ENCODE results near the gene ADCY1. TPM values are rescaled to one million over a fixed set of nuclear protein-coding genes. Genes with fewer than 3 reads are reported as not detected.
A peak's percentile ranks its signal among the peaks of the same experiment; 100 is the strongest.

The ADCY1 gene
- total and polyA plus RNA-seq, 2 donors = 0.27 to 0.38 TPM

- 3% methylated on average over 72 of the region's 72 CpGs for WGBS
- H3K9me3 ChIP-seq (ENCODE audit: control insufficient read depth in 2 of 2, insufficient read depth in 1 of 2, low read length in 1 of 2) = no peaks in the 10 kb centered on the region
- no peaks in the 10 kb centered on the region for H3K36me3 ChIP-seq (ENCODE audit: control insufficient read depth in 2 of 2, insufficient read depth in 2 of 2, low read length in 1 of 2)
- no peak for DNase-seq (ENCODE audit: low read depth in 6 of 9, low spot score in 9 of 9)
- H3K27me3 ChIP-seq (ENCODE audit: control insufficient read depth in 2 of 2, insufficient read depth in 1 of 2, low read length in 1 of 2) = peaks cover 42 to 69% of the 10 kb centered on the region in 2 donors
- H3K27ac ChIP-seq (ENCODE audit: low read depth in 1 of 2, low read length in 1 of 2) = no peak overlapping the region
- H3K4me3 ChIP-seq (ENCODE audit: low read length in 2 of 2) = peak overlapping the region in 1 of 2 donors; percentile 37
- H3K4me1 ChIP-seq (ENCODE audit: control insufficient read depth in 2 of 2, insufficient read depth in 2 of 2, low read length in 2 of 2) = no peaks in the 10 kb centered on the region
Observed at GRCh38 chr7:45574669-45575500, 717 bp downstream of the ADCY1 start.

GRCh38 chr7:45575501-45576248, 1.5 kb downstream of the ADCY1 start:
- H3K27ac ChIP-seq (ENCODE audit: low read depth in 1 of 2, low read length in 1 of 2) = no peak overlapping the region
- no peaks in the 10 kb centered on the region for H3K36me3 ChIP-seq (ENCODE audit: control insufficient read depth in 2 of 2, insufficient read depth in 2 of 2, low read length in 1 of 2)
- H3K27me3 ChIP-seq (ENCODE audit: control insufficient read depth in 2 of 2, insufficient read depth in 1 of 2, low read length in 1 of 2) = peaks cover 42 to 69% of the 10 kb centered on the region in 2 donors
- DNase-seq (ENCODE audit: low read depth in 6 of 9, low spot score in 9 of 9) = no peak
- H3K4me1 ChIP-seq (ENCODE audit: control insufficient read depth in 2 of 2, insufficient read depth in 2 of 2, low read length in 2 of 2) = no peaks in the 10 kb centered on the region
- H3K9me3 ChIP-seq (ENCODE audit: control insufficient read depth in 2 of 2, insufficient read depth in 1 of 2, low read length in 1 of 2) = no peaks in the 10 kb centered on the region
- H3K4me3 ChIP-seq (ENCODE audit: low read length in 2 of 2) = no peak overlapping the region
- 16% methylated on average over 36 of the region's 36 CpGs for WGBS

GRCh38 chr7:45576249-45576929, 2.2 kb downstream of the ADCY1 start:
- Histone ChIP-seq H3K9me3 (ENCODE audit: control insufficient read depth in 2 of 2, insufficient read depth in 1 of 2, low read length in 1 of 2) (no peaks in the 10 kb centered on the region), H3K27me3 (ENCODE audit: control insufficient read depth in 2 of 2, insufficient read depth in 1 of 2, low read length in 1 of 2) (peaks cover 42 to 65% of the 10 kb centered on the region in 2 donors), H3K4me1 (ENCODE audit: control insufficient read depth in 2 of 2, insufficient read depth in 2 of 2, low read length in 2 of 2) (no peaks in the 10 kb centered on the region), H3K4me3 (ENCODE audit: low read length in 2 of 2) (no peak overlapping the region), H3K36me3 (ENCODE audit: control insufficient read depth in 2 of 2, insufficient read depth in 2 of 2, low read length in 1 of 2) (no peaks in the 10 kb centered on the region), H3K27ac (ENCODE audit: low read depth in 1 of 2, low read length in 1 of 2) (no peak overlapping the region)
- no peak for DNase-seq (ENCODE audit: low read depth in 6 of 9, low spot score in 9 of 9)
- WGBS = 79% methylated on average over 12 of the region's 12 CpGs

- H3K27me3 ChIP-seq (ENCODE audit: control insufficient read depth in 2 of 2, insufficient read depth in 1 of 2, low read length in 1 of 2) = peaks cover 35 to 52% of the 10 kb centered on the region in 2 donors
- no peak for DNase-seq (ENCODE audit: low read depth in 6 of 9, low spot score in 9 of 9)
- no peaks in the 10 kb centered on the region for H3K4me1 ChIP-seq (ENCODE audit: control insufficient read depth in 2 of 2, insufficient read depth in 2 of 2, low read length in 2 of 2)
- no peaks in the 10 kb centered on the region for H3K36me3 ChIP-seq (ENCODE audit: control insufficient read depth in 2 of 2, insufficient read depth in 2 of 2, low read length in 1 of 2)
- H3K9me3 ChIP-seq (ENCODE audit: control insufficient read depth in 2 of 2, insufficient read depth in 1 of 2, low read length in 1 of 2) = no peaks in the 10 kb centered on the region
- no peak overlapping the region for H3K4me3 ChIP-seq (ENCODE audit: low read length in 2 of 2)
- WGBS = 78% methylated on average over 3 of the region's 3 CpGs
- no peak overlapping the region for H3K27ac ChIP-seq (ENCODE audit: low read depth in 1 of 2, low read length in 1 of 2)
Observed at GRCh38 chr7:45578022-45578421, 3.9 kb downstream of the ADCY1 start.

GRCh38 chr7:45578467-45578866, 4.3 kb downstream of the ADCY1 start:
- 83% methylated on average over 1 of the region's 1 CpG for WGBS
- Histone ChIP-seq H3K4me1 (ENCODE audit: control insufficient read depth in 2 of 2, insufficient read depth in 2 of 2, low read length in 2 of 2) (no peaks in the 10 kb centered on the region), H3K36me3 (ENCODE audit: control insufficient read depth in 2 of 2, insufficient read depth in 2 of 2, low read length in 1 of 2) (no peaks in the 10 kb centered on the region), H3K9me3 (ENCODE audit: control insufficient read depth in 2 of 2, insufficient read depth in 1 of 2, low read length in 1 of 2) (no peaks in the 10 kb centered on the region), H3K4me3 (ENCODE audit: low read length in 2 of 2) (no peak overlapping the region), H3K27ac (ENCODE audit: low read depth in 1 of 2, low read length in 1 of 2) (no peak overlapping the region), H3K27me3 (ENCODE audit: control insufficient read depth in 2 of 2, insufficient read depth in 1 of 2, low read length in 1 of 2) (peaks cover 30 to 48% of the 10 kb centered on the region in 2 donors)
- no peak for DNase-seq (ENCODE audit: low read depth in 6 of 9, low spot score in 9 of 9)

- Histone ChIP-seq H3K4me1 (ENCODE audit: control insufficient read depth in 2 of 2, insufficient read depth in 2 of 2, low read length in 2 of 2) (no peaks in the 10 kb centered on the region), H3K27ac (ENCODE audit: low read depth in 1 of 2, low read length in 1 of 2) (no peak overlapping the region), H3K27me3 (ENCODE audit: control insufficient read depth in 2 of 2, insufficient read depth in 1 of 2, low read length in 1 of 2) (peaks cover 23 to 42% of the 10 kb centered on the region in 2 donors), H3K4me3 (ENCODE audit: low read length in 2 of 2) (no peak overlapping the region), H3K36me3 (ENCODE audit: control insufficient read depth in 2 of 2, insufficient read depth in 2 of 2, low read length in 1 of 2) (no peaks in the 10 kb centered on the region), H3K9me3 (ENCODE audit: control insufficient read depth in 2 of 2, insufficient read depth in 1 of 2, low read length in 1 of 2) (no peaks in the 10 kb centered on the region)
- 60% methylated on average over 7 of the region's 7 CpGs for WGBS
- DNase-seq (ENCODE audit: low read depth in 6 of 9, low spot score in 9 of 9) = no peak
Observed at GRCh38 chr7:45579391-45579801, 5.2 kb downstream of the ADCY1 start.

- Histone ChIP-seq H3K4me1 (ENCODE audit: control insufficient read depth in 2 of 2, insufficient read depth in 2 of 2, low read length in 2 of 2) (no peaks in the 10 kb centered on the region), H3K27ac (ENCODE audit: low read depth in 1 of 2, low read length in 1 of 2) (no peak overlapping the region), H3K27me3 (ENCODE audit: control insufficient read depth in 2 of 2, insufficient read depth in 1 of 2, low read length in 1 of 2) (peaks cover 14 to 34% of the 10 kb centered on the region in 2 donors), H3K4me3 (ENCODE audit: low read length in 2 of 2) (no peak overlapping the region), H3K9me3 (ENCODE audit: control insufficient read depth in 2 of 2, insufficient read depth in 1 of 2, low read length in 1 of 2) (no peaks in the 10 kb centered on the region), H3K36me3 (ENCODE audit: control insufficient read depth in 2 of 2, insufficient read depth in 2 of 2, low read length in 1 of 2) (no peaks in the 10 kb centered on the region)
- 87% methylated on average over 16 of the region's 16 CpGs for WGBS
- no peak for DNase-seq (ENCODE audit: low read depth in 6 of 9, low spot score in 9 of 9)
Observed at GRCh38 chr7:45580053-45580872, 6.1 kb downstream of the ADCY1 start.

- DNase-seq (ENCODE audit: low read depth in 6 of 9, low spot score in 9 of 9) = no peak
- Histone ChIP-seq H3K27ac (ENCODE audit: low read depth in 1 of 2, low read length in 1 of 2) (no peak overlapping the region), H3K27me3 (ENCODE audit: control insufficient read depth in 2 of 2, insufficient read depth in 1 of 2, low read length in 1 of 2) (peaks cover 4 to 23% of the 10 kb centered on the region in 2 donors), H3K4me1 (ENCODE audit: control insufficient read depth in 2 of 2, insufficient read depth in 2 of 2, low read length in 2 of 2) (no peaks in the 10 kb centered on the region), H3K4me3 (ENCODE audit: low read length in 2 of 2) (no peak overlapping the region), H3K36me3 (ENCODE audit: control insufficient read depth in 2 of 2, insufficient read depth in 2 of 2, low read length in 1 of 2) (no peaks in the 10 kb centered on the region), H3K9me3 (ENCODE audit: control insufficient read depth in 2 of 2, insufficient read depth in 1 of 2, low read length in 1 of 2) (no peaks in the 10 kb centered on the region)
- WGBS = 73% methylated on average over 6 of the region's 6 CpGs
Observed at GRCh38 chr7:45581271-45581780, 7.2 kb downstream of the ADCY1 start.
